ENCODE measurements around the gene MTHFD2L.

DNA sequence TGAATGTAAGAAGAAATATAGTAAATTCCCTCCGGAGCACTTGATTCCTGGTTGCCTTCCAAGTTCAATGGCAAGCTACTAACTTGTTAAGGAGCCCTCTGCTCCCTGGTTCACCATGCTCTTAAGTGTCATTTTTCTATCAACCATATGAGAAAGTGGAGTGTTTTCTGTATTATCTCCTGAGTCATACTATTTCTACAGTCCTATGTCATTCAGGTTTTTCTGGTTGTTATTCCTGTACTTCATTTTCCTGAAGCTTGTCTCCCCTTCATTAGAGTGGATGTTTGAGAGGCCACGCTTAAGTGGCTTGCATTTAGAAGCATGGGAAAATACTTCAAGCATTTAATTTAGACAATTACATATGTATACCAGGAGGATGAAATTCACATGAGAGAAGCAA is 135.6 kb downstream of the MTHFD2L start:
- TF ChIP-seq, protein P1, sequence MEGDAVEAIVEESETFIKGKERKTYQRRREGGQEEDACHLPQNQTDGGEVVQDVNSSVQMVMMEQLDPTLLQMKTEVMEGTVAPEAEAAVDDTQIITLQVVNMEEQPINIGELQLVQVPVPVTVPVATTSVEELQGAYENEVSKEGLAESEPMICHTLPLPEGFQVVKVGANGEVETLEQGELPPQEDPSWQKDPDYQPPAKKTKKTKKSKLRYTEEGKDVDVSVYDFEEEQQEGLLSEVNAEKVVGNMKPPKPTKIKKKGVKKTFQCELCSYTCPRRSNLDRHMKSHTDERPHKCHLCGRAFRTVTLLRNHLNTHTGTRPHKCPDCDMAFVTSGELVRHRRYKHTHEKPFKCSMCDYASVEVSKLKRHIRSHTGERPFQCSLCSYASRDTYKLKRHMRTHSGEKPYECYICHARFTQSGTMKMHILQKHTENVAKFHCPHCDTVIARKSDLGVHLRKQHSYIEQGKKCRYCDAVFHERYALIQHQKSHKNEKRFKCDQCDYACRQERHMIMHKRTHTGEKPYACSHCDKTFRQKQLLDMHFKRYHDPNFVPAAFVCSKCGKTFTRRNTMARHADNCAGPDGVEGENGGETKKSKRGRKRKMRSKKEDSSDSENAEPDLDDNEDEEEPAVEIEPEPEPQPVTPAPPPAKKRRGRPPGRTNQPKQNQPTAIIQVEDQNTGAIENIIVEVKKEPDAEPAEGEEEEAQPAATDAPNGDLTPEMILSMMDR (IDR thresholded peaks at IDR 0.05 in 2 of 3, conservative IDR thresholded peaks at IDR 0.05 in 1 of 3; ENCODE audit: control insufficient read depth in 2 of 3, extremely low read depth in 1 of 3, insufficient read depth in 1 of 3, low read depth in 3 of 3, low read length in 3 of 3) = no peak
- TF ChIP-seq, protein P2, sequence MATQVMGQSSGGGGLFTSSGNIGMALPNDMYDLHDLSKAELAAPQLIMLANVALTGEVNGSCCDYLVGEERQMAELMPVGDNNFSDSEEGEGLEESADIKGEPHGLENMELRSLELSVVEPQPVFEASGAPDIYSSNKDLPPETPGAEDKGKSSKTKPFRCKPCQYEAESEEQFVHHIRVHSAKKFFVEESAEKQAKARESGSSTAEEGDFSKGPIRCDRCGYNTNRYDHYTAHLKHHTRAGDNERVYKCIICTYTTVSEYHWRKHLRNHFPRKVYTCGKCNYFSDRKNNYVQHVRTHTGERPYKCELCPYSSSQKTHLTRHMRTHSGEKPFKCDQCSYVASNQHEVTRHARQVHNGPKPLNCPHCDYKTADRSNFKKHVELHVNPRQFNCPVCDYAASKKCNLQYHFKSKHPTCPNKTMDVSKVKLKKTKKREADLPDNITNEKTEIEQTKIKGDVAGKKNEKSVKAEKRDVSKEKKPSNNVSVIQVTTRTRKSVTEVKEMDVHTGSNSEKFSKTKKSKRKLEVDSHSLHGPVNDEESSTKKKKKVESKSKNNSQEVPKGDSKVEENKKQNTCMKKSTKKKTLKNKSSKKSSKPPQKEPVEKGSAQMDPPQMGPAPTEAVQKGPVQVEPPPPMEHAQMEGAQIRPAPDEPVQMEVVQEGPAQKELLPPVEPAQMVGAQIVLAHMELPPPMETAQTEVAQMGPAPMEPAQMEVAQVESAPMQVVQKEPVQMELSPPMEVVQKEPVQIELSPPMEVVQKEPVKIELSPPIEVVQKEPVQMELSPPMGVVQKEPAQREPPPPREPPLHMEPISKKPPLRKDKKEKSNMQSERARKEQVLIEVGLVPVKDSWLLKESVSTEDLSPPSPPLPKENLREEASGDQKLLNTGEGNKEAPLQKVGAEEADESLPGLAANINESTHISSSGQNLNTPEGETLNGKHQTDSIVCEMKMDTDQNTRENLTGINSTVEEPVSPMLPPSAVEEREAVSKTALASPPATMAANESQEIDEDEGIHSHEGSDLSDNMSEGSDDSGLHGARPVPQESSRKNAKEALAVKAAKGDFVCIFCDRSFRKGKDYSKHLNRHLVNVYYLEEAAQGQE (IDR thresholded peaks at IDR 0.05; ENCODE audit: low read depth, low read length) = no peak
- TF ChIP-seq, protein P3, sequence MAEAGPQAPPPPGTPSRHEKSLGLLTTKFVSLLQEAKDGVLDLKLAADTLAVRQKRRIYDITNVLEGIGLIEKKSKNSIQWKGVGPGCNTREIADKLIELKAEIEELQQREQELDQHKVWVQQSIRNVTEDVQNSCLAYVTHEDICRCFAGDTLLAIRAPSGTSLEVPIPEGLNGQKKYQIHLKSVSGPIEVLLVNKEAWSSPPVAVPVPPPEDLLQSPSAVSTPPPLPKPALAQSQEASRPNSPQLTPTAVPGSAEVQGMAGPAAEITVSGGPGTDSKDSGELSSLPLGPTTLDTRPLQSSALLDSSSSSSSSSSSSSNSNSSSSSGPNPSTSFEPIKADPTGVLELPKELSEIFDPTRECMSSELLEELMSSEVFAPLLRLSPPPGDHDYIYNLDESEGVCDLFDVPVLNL (IDR thresholded peaks at IDR 0.05; ENCODE audit: low read depth, low read length) = no peak
